ENCODE results near the gene MAGEC2.

MAGEC2 gene
- long read RNA-seq, donor 1, result 0 reads
- long read RNA-seq, donor 2, result 0 reads
- long read RNA-seq, donor 3, result 0 reads
- long read RNA-seq, donor 4, result 0 reads
- long read RNA-seq, donor 5, result 0 reads
- long read RNA-seq, donor 6, result 0 reads
- long read RNA-seq, donor 7, result 0 reads
- long read RNA-seq, donor 8, result 0 reads

GRCh38 chrX:142204522-142205433 is at the start of gene MAGEC2:
Gene MAGEC2 (minus strand): TSS chrX:142205290. CDS start chrX:142203987, 1,303 bp downstream.
- DNase-seq, result no peak

GRCh38 chrX:142251680-142252079 is 46.6 kb upstream of the MAGEC2 start:
- no peak for DNase-seq

GRCh38 chrX:142251202-142251601 is 46.1 kb upstream of the MAGEC2 start:
- DNase-seq, result no peak

GRCh38 chrX:142250502-142250901 is 45.4 kb upstream of the MAGEC2 start:
- DNase-seq, result no peak

GRCh38 chrX:142249721-142250120 is 44.6 kb upstream of the MAGEC2 start:
- DNase-seq, result no peak

- no peak for DNase-seq
Observed at GRCh38 chrX:142244568-142244967, 39.5 kb upstream of the MAGEC2 start.

GRCh38 chrX:142238536-142238935 is 33.4 kb upstream of the MAGEC2 start:
- no peak for DNase-seq

- no peak for DNase-seq
Observed at GRCh38 chrX:142233400-142233799, 28.3 kb upstream of the MAGEC2 start.

- DNase-seq, result no peak
Observed at GRCh38 chrX:142214081-142214480, 9.0 kb upstream of the MAGEC2 start.

GRCh38 chrX:142201113-142201512 is 4.0 kb downstream of the MAGEC2 start:
- no peak for DNase-seq

- DNase-seq, result no peak
Observed at GRCh38 chrX:142186103-142186502, 19.0 kb downstream of the MAGEC2 start.

GRCh38 chrX:142184756-142185602 is 20.1 kb downstream of the MAGEC2 start:
- no peak for DNase-seq

GRCh38 chrX:142156567-142156966 is 48.5 kb downstream of the MAGEC2 start:
- DNase-seq, result peak; percentile 2
